Neutrophil (primary cell): ENCODE results near the gene CCDC171.
"Not testable (repeated sequence)": the region's sequence is repeated elsewhere in the genome, so short reads cannot be mapped to it uniquely, and the experiment has no call there.

Experiments used
- H3K27ac ChIP-seq: fragments of 200-600 bp; sonication (generic); 2 replicates; pipeline ENCODE4 v1.5.1; 2016; ENCODE audit warnings: mild to moderate bottlenecking, moderate library complexity
- H3K27me3 ChIP-seq: fragments of 200-600 bp; sonication (generic); 2 replicates; pipeline ENCODE4 v1.6.0; 2016; ENCODE audit warnings: mild to moderate bottlenecking
- H3K36me3 ChIP-seq: fragments of 200-600 bp; sonication (generic); 2 replicates; pipeline ENCODE4 v1.5.1; 2017
- H3K4me1 ChIP-seq, 2 experiments: fragments of 200-600 bp in 1 of 2; sonication (generic) in 1 of 2; 1 replicate in 1 of 2; 2 replicates in 1 of 2; pipeline versions ENCODE4 v1.5.1 to v1.6.1; 2013 to 2016; ENCODE audit warnings: low read depth in 1 of 2, low read length in 1 of 2, mild to moderate bottlenecking in 1 of 2, moderate library complexity in 1 of 2; ENCODE audit not compliant: control insufficient read depth in 1 of 2, insufficient read depth in 1 of 2
- H3K4me3 ChIP-seq, 2 experiments: fragments of 200-600 bp in 1 of 2; sonication (generic) in 1 of 2; 1 replicate in 1 of 2; 2 replicates in 1 of 2; pipeline ENCODE4 v1.5.1; 2013 to 2016; ENCODE audit warnings: low read depth in 1 of 2, low read length in 1 of 2, mild to moderate bottlenecking in 1 of 2, moderate library complexity in 1 of 2
- H3K9me3 ChIP-seq: fragments of 200-600 bp; sonication (generic); 2 replicates; pipeline ENCODE4 v1.5.1; 2016
- TF ChIP-seq, protein P1 (sequence below): fragments of 200-600 bp; sonication (generic); IDR thresholded peaks from 2 replicates; pipeline ENCODE4 v1.5.1; 2016; ENCODE audit warnings: antibody characterized with exemption

The CCDC171 gene

DNA sequence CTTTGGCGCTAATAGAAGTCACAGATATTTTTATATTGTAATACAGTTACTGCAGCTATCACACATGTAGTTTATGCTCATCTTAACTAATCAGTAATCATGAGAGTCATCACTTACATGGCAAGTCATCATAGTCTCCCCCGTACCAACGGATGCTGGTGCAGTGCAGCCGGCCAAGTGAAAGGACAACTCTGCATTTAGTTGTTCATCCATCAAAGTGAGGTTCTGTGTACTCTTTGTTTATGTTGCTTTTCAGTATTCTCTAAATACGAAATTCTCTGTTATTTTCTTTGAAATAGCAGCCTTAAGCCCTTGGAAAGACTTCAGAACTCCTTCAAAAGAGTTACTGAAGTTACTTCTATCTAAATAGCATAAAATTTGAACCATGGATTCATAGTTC, 216.7 kb downstream of the CCDC171 start:
- H3K4me3 ChIP-seq, result no peak overlapping the region
- no peaks in the 10 kb centered on the region for H3K36me3 ChIP-seq
- H3K4me1 ChIP-seq, result no peaks in the 10 kb centered on the region
- TF ChIP-seq, protein P1, sequence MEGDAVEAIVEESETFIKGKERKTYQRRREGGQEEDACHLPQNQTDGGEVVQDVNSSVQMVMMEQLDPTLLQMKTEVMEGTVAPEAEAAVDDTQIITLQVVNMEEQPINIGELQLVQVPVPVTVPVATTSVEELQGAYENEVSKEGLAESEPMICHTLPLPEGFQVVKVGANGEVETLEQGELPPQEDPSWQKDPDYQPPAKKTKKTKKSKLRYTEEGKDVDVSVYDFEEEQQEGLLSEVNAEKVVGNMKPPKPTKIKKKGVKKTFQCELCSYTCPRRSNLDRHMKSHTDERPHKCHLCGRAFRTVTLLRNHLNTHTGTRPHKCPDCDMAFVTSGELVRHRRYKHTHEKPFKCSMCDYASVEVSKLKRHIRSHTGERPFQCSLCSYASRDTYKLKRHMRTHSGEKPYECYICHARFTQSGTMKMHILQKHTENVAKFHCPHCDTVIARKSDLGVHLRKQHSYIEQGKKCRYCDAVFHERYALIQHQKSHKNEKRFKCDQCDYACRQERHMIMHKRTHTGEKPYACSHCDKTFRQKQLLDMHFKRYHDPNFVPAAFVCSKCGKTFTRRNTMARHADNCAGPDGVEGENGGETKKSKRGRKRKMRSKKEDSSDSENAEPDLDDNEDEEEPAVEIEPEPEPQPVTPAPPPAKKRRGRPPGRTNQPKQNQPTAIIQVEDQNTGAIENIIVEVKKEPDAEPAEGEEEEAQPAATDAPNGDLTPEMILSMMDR, result no peak
- no peak overlapping the region for H3K27ac ChIP-seq
- no peaks in the 10 kb centered on the region for H3K9me3 ChIP-seq
- no peaks in the 10 kb centered on the region for H3K27me3 ChIP-seq

DNA sequence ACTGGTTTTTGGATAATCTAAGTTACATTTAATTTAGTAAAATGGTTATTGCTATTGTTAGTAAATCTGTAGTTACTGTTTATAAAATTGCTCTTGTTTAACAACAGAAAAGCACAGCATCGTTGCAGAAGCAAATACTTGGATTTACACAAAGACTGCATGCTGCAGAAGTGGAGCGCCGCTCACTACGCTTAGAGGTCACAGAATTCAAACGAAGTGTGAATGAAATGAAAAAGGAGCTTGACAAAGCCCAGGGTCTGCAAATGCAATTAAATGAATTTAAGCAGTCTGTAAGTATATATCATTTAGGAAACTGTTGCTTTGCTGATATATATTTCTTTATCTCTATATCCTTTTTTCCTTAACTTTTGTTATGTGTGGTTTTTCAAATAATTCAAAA, 226.0 kb downstream of the CCDC171 start:
- H3K4me1 ChIP-seq, result no peaks in the 10 kb centered on the region
- TF ChIP-seq, protein P1, result no peak
- no peaks in the 10 kb centered on the region for H3K9me3 ChIP-seq
- H3K27me3 ChIP-seq, result no peaks in the 10 kb centered on the region
- no peaks in the 10 kb centered on the region for H3K36me3 ChIP-seq
- no peak overlapping the region for H3K27ac ChIP-seq
- H3K4me3 ChIP-seq, result no peak overlapping the region

DNA sequence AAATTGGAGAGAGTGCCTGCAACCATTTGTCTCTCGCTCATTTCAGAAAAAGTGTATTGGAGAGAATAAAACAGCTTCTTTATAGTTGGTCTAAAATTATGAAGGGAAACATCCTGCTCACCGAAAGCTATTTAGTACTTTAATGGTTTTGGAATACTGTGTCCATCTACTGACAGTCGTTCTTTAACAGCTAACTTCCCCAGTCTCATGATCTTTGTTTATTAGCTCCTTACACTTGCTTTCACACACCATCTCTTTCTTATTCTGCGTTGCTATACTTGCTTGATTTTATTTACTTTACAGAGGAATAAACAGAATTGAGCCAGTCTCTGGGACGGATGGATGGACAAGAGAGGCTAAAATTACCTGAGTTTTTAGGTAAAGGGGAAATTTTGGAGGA, 229.3 kb downstream of the CCDC171 start:
- Histone ChIP-seq H3K4me3 (no peak overlapping the region), H3K27me3 (no peaks in the 10 kb centered on the region), H3K36me3 (no peaks in the 10 kb centered on the region), H3K4me1 (no peaks in the 10 kb centered on the region), H3K27ac (no peak overlapping the region), H3K9me3 (no peaks in the 10 kb centered on the region)
- TF ChIP-seq, protein P1, result no peak

DNA sequence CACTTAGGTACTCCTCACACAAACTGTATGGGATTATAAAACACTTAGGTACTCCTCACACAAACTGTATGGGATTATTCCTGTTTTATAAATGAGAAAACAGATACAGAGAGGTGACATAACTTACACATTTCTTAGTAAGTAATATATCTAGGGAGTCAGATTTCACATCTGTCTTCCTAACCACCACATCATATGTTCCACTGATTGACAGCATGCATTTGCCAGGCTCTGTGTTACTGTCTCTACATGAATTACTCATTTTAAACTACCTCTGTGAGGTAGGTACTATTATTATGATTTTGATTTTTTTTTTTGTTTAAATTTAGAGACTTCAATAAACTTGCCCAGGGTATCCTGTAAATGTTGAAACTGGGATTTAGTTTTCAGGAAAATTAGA, 232.7 kb downstream of the CCDC171 start:
- no peaks in the 10 kb centered on the region for H3K36me3 ChIP-seq
- no peaks in the 10 kb centered on the region for H3K27me3 ChIP-seq
- no peaks in the 10 kb centered on the region for H3K4me1 ChIP-seq
- H3K4me3 ChIP-seq, result no peak overlapping the region
- TF ChIP-seq, protein P1, result no peak
- no peaks in the 10 kb centered on the region for H3K9me3 ChIP-seq
- H3K27ac ChIP-seq, result no peak overlapping the region

DNA sequence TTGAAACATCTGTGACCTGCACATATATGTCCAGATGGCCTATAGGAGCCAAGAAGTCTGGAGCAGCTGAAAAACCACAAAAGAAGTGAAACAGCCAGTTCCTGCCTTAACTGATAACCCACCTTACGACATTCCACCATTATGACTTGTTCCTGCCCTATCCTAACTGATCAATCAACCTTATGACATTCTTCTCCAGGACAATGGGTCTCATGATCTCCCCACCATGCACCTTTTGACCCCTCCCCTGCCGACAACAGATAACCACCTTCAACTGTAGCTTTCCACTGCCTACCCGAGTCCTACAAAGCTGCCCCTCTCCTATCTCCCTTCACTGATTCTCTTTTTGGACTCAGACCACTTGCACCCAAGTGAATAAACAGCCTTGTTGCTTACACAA, 233.8 kb downstream of the CCDC171 start:
- no peaks in the 10 kb centered on the region for H3K9me3 ChIP-seq
- H3K4me1 ChIP-seq, result no peaks in the 10 kb centered on the region
- H3K27me3 ChIP-seq, result no peaks in the 10 kb centered on the region
- TF ChIP-seq, protein P1, result no peak
- H3K36me3 ChIP-seq, result no peaks in the 10 kb centered on the region
- no peak overlapping the region for H3K4me3 ChIP-seq
- H3K27ac ChIP-seq, result no peak overlapping the region

DNA sequence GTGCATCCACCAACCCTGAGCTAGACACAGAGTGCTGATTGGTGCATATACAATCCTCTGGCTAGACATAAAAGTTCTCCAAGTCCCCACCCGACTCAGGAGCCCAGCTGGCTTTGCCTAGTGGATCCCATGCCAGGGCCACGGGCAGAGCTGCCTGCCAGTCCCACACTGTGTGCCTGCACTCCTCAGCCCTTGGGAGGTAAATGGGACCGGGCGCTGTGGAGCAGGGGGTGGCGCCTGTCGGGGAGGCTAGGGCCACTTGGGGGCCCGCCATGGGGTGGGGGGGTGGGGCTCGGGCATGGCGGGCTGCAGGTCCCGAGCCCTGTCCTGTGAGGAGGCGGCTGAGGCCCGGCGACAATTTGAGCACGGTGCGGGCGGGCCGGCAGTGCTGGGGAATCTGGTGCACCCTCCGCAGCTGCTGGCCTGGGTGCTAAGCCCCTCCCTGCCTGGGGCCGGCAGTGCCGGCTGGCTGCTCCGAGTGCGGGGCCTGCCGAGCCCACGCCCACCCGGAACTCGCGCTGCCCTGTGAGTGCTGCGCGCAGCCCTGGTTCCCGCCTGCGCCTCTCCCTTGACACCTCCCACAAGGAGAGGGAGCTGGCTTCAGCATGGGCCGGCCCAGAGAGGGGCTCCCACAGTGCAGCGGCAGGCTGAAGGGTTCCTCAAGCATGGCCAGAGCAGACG, 257.5 kb downstream of the CCDC171 start:
- not testable (repeated sequence) for H3K9me3 ChIP-seq, H3K27ac ChIP-seq, H3K36me3 ChIP-seq, H3K4me3 ChIP-seq, H3K27me3 ChIP-seq, H3K4me1 ChIP-seq
